B cell (primary cell): Measurements from ENCODE around the gene ARHGAP12. TPM values are rescaled to one million over a fixed set of nuclear protein-coding genes. Genes with fewer than 3 reads are reported as not detected.
A peak's percentile ranks its signal among the peaks of the same experiment; 100 is the strongest.

Source experiments
- ATAC-seq: fragments of 200-7000 bp; cut with Tn5 transposase; one replicate; pipeline ENCODE4 v1.10.0; 2021; ENCODE audit warnings: low read depth, mild to moderate bottlenecking, moderate number of reproducible peaks, moderate library complexity
- CTCF ChIA-PET: fragments of 350-600 bp; sonication (Branson Sonifier 250); formaldehyde crosslinking; loops from one replicate; lab custom pipeline; 2021; ENCODE audit warnings: antibody characterized with exemption, inconsistent platforms; lab: Charles Lee
- POLR2A ChIA-PET: fragments of 350-600 bp; sonication (Branson Sonifier 250); formaldehyde crosslinking; loops from one replicate; lab custom pipeline; 2021; ENCODE audit warnings: antibody characterized with exemption; lab: Charles Lee
- DNase-seq: peaks from one replicate; pipeline ENCODE4 v3.0.0; 2013
- H2AFZ ChIP-seq: 2 replicates; pipeline ENCODE4 v1.6.1; 2012; ENCODE audit warnings: mild to moderate bottlenecking, low read depth, low read length; ENCODE audit not compliant: insufficient read depth, poor library complexity, severe bottlenecking
- H3K27ac ChIP-seq, 2 donors: 1 replicate in 1 of 2; 2 replicates in 1 of 2; pipeline ENCODE4 v1.5.1; 2012 to 2013; ENCODE audit warnings: low read length in 2 of 2, mild to moderate bottlenecking in 2 of 2, moderate library complexity in 1 of 2
- H3K27me3 ChIP-seq, 4 experiments: fragments of 200-600 bp in 1 of 4; sonication (generic) in 1 of 4; replicated peaks in 1 of 4; 1 replicate in 2 of 4; 2 replicates in 2 of 4; pipeline versions ENCODE4 v1.6.1 to v1.7.0; 2013 to 2016; ENCODE audit warnings: low read length in 3 of 4, mild to moderate bottlenecking in 2 of 4, mixed read lengths in 1 of 4, moderate library complexity in 1 of 4; ENCODE audit not compliant: insufficient read depth in 4 of 4, control insufficient read depth in 3 of 4; ENCODE audit errors: control extremely low read depth in 1 of 4
- H3K36me3 ChIP-seq, 2 experiments: replicated peaks in 1 of 2; 1 replicate in 1 of 2; 2 replicates in 1 of 2; pipeline versions ENCODE4 v1.6.1 to v1.7.1; 2013; ENCODE audit warnings: low read length in 1 of 2; ENCODE audit not compliant: insufficient read depth in 2 of 2, control insufficient read depth in 1 of 2; ENCODE audit errors: control extremely low read depth in 1 of 2, extremely low read depth in 1 of 2
- H3K4me1 ChIP-seq, 2 donors: fragments of 200-600 bp in 1 of 2; sonication (generic) in 1 of 2; 1 replicate in 1 of 2; 2 replicates in 1 of 2; pipeline versions ENCODE4 v1.5.1 to v1.6.1; 2013 to 2017; ENCODE audit warnings: low read length in 2 of 2; ENCODE audit not compliant: control insufficient read depth in 2 of 2, insufficient read depth in 2 of 2
- H3K4me2 ChIP-seq: replicated peaks from 2 replicates; pipeline ENCODE3; 2012; ENCODE audit warnings: mild to moderate bottlenecking, low read depth, low read length; ENCODE audit not compliant: poor library complexity, severe bottlenecking
- H3K4me3 ChIP-seq, 5 experiments: fragments of 200-600 bp in 1 of 5; sonication (generic) in 1 of 5; 1 replicate in 3 of 5; 2 replicates in 2 of 5; pipeline versions ENCODE4 v1.5.1 to v1.7.0; 2011 to 2016; ENCODE audit warnings: low read length in 4 of 5, mild to moderate bottlenecking in 4 of 5, low read depth in 2 of 5, control low read depth in 1 of 5, moderate library complexity in 1 of 5; ENCODE audit not compliant: insufficient read depth in 1 of 5; ENCODE audit errors: control extremely low read depth in 1 of 5, extremely low read depth in 1 of 5
- H3K79me2 ChIP-seq: fragments of 200-600 bp; sonication (generic); one replicate; pipeline ENCODE4 v1.6.0; 2016; ENCODE audit warnings: low read length; ENCODE audit not compliant: control insufficient read depth, insufficient read depth
- H3K9ac ChIP-seq: fragments of 200-600 bp; sonication (generic); 2 replicates; pipeline ENCODE4 v1.6.1; 2017; ENCODE audit warnings: mild to moderate bottlenecking, low read length, moderate library complexity
- H3K9me3 ChIP-seq, 3 donors: one replicate each; pipeline versions ENCODE4 v1.6.1 to v1.7.1; 2013; ENCODE audit warnings: low read length in 2 of 3; ENCODE audit not compliant: control insufficient read depth in 2 of 3, insufficient read depth in 1 of 3; ENCODE audit errors: control extremely low read depth in 1 of 3
- H4K20me1 ChIP-seq: 2 replicates; pipeline ENCODE4 v1.6.0; 2012; ENCODE audit warnings: mild to moderate bottlenecking, low read length; ENCODE audit not compliant: insufficient read depth, control insufficient read depth, poor library complexity, severe bottlenecking
- H3K27ac Mint-ChIP-seq: one replicate; pipeline ENCODE4 v1.8.0; 2021; ENCODE audit warnings: mixed read lengths
- H3K27me3 Mint-ChIP-seq: one replicate; pipeline ENCODE4 v1.8.0; 2021; ENCODE audit warnings: mixed read lengths
- H3K4me1 Mint-ChIP-seq: one replicate; pipeline ENCODE4 v1.8.0; 2021; ENCODE audit warnings: mixed read lengths
- H3K4me3 Mint-ChIP-seq: one replicate; pipeline ENCODE4 v1.8.0; 2021; ENCODE audit warnings: mixed read lengths
- H3K9me3 Mint-ChIP-seq: one replicate; pipeline ENCODE4 v1.8.0; 2022; ENCODE audit warnings: mixed read lengths; ENCODE audit not compliant: insufficient read depth
- CTCF ChIP-seq: fragments of 200-600 bp; IDR thresholded peaks from one replicate; pipeline ENCODE4 v1.8.0; 2022; ENCODE audit warnings: antibody characterized with exemption, mild to moderate bottlenecking
- EZH2 ChIP-seq: IDR thresholded peaks from 2 replicates; pipeline ENCODE4 v1.6.1; 2012; ENCODE audit warnings: borderline replicate concordance, low read depth, mild to moderate bottlenecking, moderate library complexity, low read length; ENCODE audit not compliant: insufficient read depth, poor library complexity, severe bottlenecking
- WGBS: methylation state at CpG from one replicate; pipeline ENCODE4 v1.1.5; 2013; ENCODE audit warnings: missing lambda C conversion rate; ENCODE audit not compliant: insufficient coverage; 5-methylcytosine and 5-hydroxymethylcytosine counted together
- intact Hi-C: fragments of 100-400 bp; cut with micrococcal nuclease; formaldehyde crosslinking; loops from one replicate; pipeline ENCODE4 v1.10.0; 2022
- polyA plus RNA-seq: library from polyadenylated mRNA; depleted of rRNA; stranded (reverse); fragments of >200 nt; gene quantifications from 2 replicates; pipeline ENCODE4 v1.2.3, GENCODE V29; 2012
- total RNA-seq, 2 donors: library from RNA; stranded (reverse); fragments of 120-200 nt in 1 of 2; gene quantifications; 1 replicate in 1 of 2; 2 replicates in 1 of 2; pipeline versions ENCODE4 v1.2.3 to v1.2.4, GENCODE V29; 2013 to 2022

Gene ARHGAP12
- total and polyA plus RNA-seq, 2 donors (not counting 1 experiment from before 2014, with no cell fraction given), result 12.3 to 45.3 TPM

GRCh38 chr10:31927884-31928548 lies 615 bp downstream of the ARHGAP12 start:
- Histone ChIP-seq H3K27me3 (no peaks in the 10 kb centered on the region), H3K79me2 (peaks cover 50% of the 10 kb centered on the region), H4K20me1 (peaks cover 11% of the 10 kb centered on the region), H3K36me3 (no peaks in the 10 kb centered on the region), H3K4me3 (peak overlapping the region; percentile 70 to 96 (median 93)), H2AFZ (peak overlapping the region; percentile 99), H3K4me2 (peak overlapping the region; percentile 93), H3K4me1 (peaks cover 20 to 31% of the 10 kb centered on the region in 2 donors), H3K9ac (peak overlapping the region; percentile 90), H3K9me3 (peaks cover 0 to 2% (median 0%) of the 10 kb centered on the region in 3 donors), H3K27ac (peak overlapping the region; percentile 2 to 49)
- ChIA-PET CTCF (interaction anchor here (2.6 kb wide), 1 partner anchor 66 kb away, joined by 8 read pairs; no protein-coding TSS in a partner anchor), POLR2A (interaction anchor here (0.8 kb wide), 1 partner anchor 8 kb away, joined by 3 read pairs; no protein-coding TSS in a partner anchor)
- intact Hi-C loops, result loop anchor here (1.0 to 10.0 kb wide), 10 partner anchors 79 to 1581 kb away; partner anchors contain the start of genes CCDC7, EPC1 and MTPAP
- Mint-ChIP-seq H3K9me3 (no peaks in the 10 kb centered on the region), H3K27me3 (no peaks in the 10 kb centered on the region), H3K4me1 (peaks cover 46% of the 10 kb centered on the region), H3K4me3 (peak overlapping the region; percentile 75), H3K27ac (peak overlapping the region; percentile 90)
- peak; percentile 52 for ATAC-seq
- no peak for TF ChIP-seq EZH2
- no peak for TF ChIP-seq CTCF
- under 1% methylated on average over 58 of the region's 58 CpGs for WGBS
- peak; percentile 83 for DNase-seq

- Histone ChIP-seq H3K9me3 (peaks cover 0 to 2% (median 0%) of the 10 kb centered on the region in 3 donors), H3K36me3 (no peaks in the 10 kb centered on the region), H3K4me3 (peak overlapping the region; percentile 70 to 96 (median 93)), H4K20me1 (peaks cover 15% of the 10 kb centered on the region), H3K9ac (peak overlapping the region; percentile 90), H2AFZ (peak overlapping the region; percentile 99), H3K27me3 (no peaks in the 10 kb centered on the region), H3K4me1 (peaks cover 20 to 31% of the 10 kb centered on the region in 2 donors), H3K79me2 (peaks cover 55% of the 10 kb centered on the region), H3K27ac (peak overlapping the region in 1 of 2 donors; percentile 49), H3K4me2 (peak overlapping the region; percentile 93)
- WGBS, result 6% methylated on average over 12 of the region's 12 CpGs
- no peak for ATAC-seq
- Mint-ChIP-seq H3K27ac (peak overlapping the region; percentile 90), H3K9me3 (no peaks in the 10 kb centered on the region), H3K27me3 (no peaks in the 10 kb centered on the region), H3K4me1 (peaks cover 46% of the 10 kb centered on the region), H3K4me3 (peak overlapping the region; percentile 75)
- ChIA-PET POLR2A (interaction anchor here (0.8 kb wide), 1 partner anchor 8 kb away, joined by 3 read pairs; no protein-coding TSS in a partner anchor), CTCF (interaction anchor here (2.6 kb wide), 1 partner anchor 65 kb away, joined by 8 read pairs; no protein-coding TSS in a partner anchor)
- TF ChIP-seq EZH2, result no peak
- TF ChIP-seq CTCF, result no peak
- intact Hi-C loops, result loop anchor here (5.0 to 10.0 kb wide), 5 partner anchors 80 to 1580 kb away; partner anchors contain the start of gene MTPAP
- DNase-seq, result no peak
Measured at GRCh38 chr10:31927565-31927883, 1.1 kb downstream of the ARHGAP12 start.
